Neural cell (in vitro differentiated cells): Measurements from ENCODE around the gene BABAM2. TPM values are rescaled to one million over a fixed set of nuclear protein-coding genes. Genes with fewer than 3 reads are reported as not detected.

Experiments
- H2AFZ ChIP-seq: fragments of 200-600, 300-800 bp; sonication (generic), shearing (Covaris generic); 2 replicates; pipeline ENCODE4 v1.6.0; 2014; ENCODE audit warnings: low read depth, mild to moderate bottlenecking, antibody characterized with exemption, low read length, moderate library complexity
- H3F3A ChIP-seq: fragments of 200-600 bp; shearing (Covaris generic); 2 replicates; pipeline ENCODE4 v1.6.1; 2016; ENCODE audit warnings: mild to moderate bottlenecking, moderate library complexity, mixed read lengths, antibody characterized with exemption, low read length; ENCODE audit not compliant: insufficient read depth, poor library complexity, severe bottlenecking
- H3K27ac ChIP-seq: fragments of 200-600, 300-800 bp; sonication (generic), shearing (Covaris generic); 2 replicates; pipeline ENCODE4 v1.5.1; 2014; ENCODE audit warnings: mild to moderate bottlenecking, low read length, moderate library complexity
- H3K27me3 ChIP-seq: fragments of 300-800, 200-600 bp; sonication (generic), shearing (Covaris generic); 2 replicates; pipeline ENCODE4 v1.6.0; 2014; ENCODE audit warnings: mild to moderate bottlenecking, low read depth, low read length, moderate library complexity; ENCODE audit not compliant: insufficient read depth
- H3K36me3 ChIP-seq: fragments of 300-800, 200-600 bp; sonication (generic), shearing (Covaris generic); 2 replicates; pipeline ENCODE4 v1.5.1; 2014; ENCODE audit warnings: mild to moderate bottlenecking, antibody characterized with exemption, low read length, moderate library complexity; ENCODE audit not compliant: insufficient read depth
- H3K4me2 ChIP-seq: fragments of 300-800, 200-600 bp; sonication (generic), shearing (Covaris generic); 2 replicates; pipeline ENCODE4 v1.6.0; 2014; ENCODE audit warnings: mild to moderate bottlenecking, low read length
- H3K4me3 ChIP-seq: fragments of 300-800, 200-600 bp; sonication (generic), shearing (Covaris generic); 2 replicates; pipeline ENCODE4 v1.5.1; 2014; ENCODE audit warnings: mild to moderate bottlenecking, low read length, moderate library complexity
- H3K79me2 ChIP-seq: fragments of 200-600 bp; shearing (Covaris generic); replicated peaks from 2 replicates; pipeline ENCODE4 v1.6.0; 2014; ENCODE audit warnings: mild to moderate bottlenecking, low read length, moderate library complexity; ENCODE audit not compliant: insufficient read depth
- H3K9ac ChIP-seq: fragments of 300-800, 200-600 bp; sonication (generic), shearing (Covaris generic); 2 replicates; pipeline ENCODE4 v1.6.1; 2016; ENCODE audit warnings: mild to moderate bottlenecking, low read length, mixed read lengths
- H3K9me2 ChIP-seq: fragments of 200-600 bp; shearing (Covaris generic); 2 replicates; pipeline ENCODE4 v1.6.1; 2016; ENCODE audit warnings: mild to moderate bottlenecking, low read length, mixed read lengths; ENCODE audit not compliant: insufficient read depth
- H3K9me3 ChIP-seq: fragments of 200-600, 300-800 bp; sonication (generic), shearing (Covaris generic); 2 replicates; pipeline ENCODE4 v1.6.1; 2016; ENCODE audit warnings: mild to moderate bottlenecking, mixed run types, low read length, moderate library complexity, mixed read lengths
- H4K20me1 ChIP-seq: fragments of 200-600 bp; shearing (Covaris generic); 2 replicates; pipeline ENCODE4 v1.6.1; 2016; ENCODE audit warnings: mild to moderate bottlenecking, mixed run types; ENCODE audit not compliant: insufficient read depth
- EP300 ChIP-seq: fragments of 450-650 bp; conservative IDR thresholded peaks from 2 replicates; pipeline ENCODE4 v1.6.1; 2014; ENCODE audit warnings: antibody characterized with exemption, mild to moderate bottlenecking, moderate library complexity; ENCODE audit not compliant: poor library complexity, severe bottlenecking
- EZH2 ChIP-seq: fragments of 200-600, 300-800 bp; shearing (Covaris generic), sonication (generic); IDR thresholded peaks from 2 replicates; pipeline ENCODE4 v1.6.1; 2014; ENCODE audit warnings: antibody characterized with exemption, low read length, borderline replicate concordance, mild to moderate bottlenecking; ENCODE audit not compliant: insufficient read depth, poor library complexity, severe bottlenecking
- MXI1 ChIP-seq: fragments of 450-650 bp; conservative IDR thresholded peaks from 2 replicates; pipeline ENCODE4 v1.6.1; 2014; ENCODE audit warnings: antibody characterized with exemption, mild to moderate bottlenecking; ENCODE audit not compliant: poor library complexity, severe bottlenecking
- POLR2AphosphoS5 ChIP-seq: IDR thresholded peaks from 2 replicates; pipeline ENCODE4 v1.6.1; 2012
- RAD21 ChIP-seq: fragments of 450-650 bp; conservative IDR thresholded peaks from 2 replicates; pipeline ENCODE4 v1.6.1; 2014; ENCODE audit warnings: antibody characterized with exemption, mild to moderate bottlenecking, moderate library complexity
- SMC3 ChIP-seq: fragments of 450-650 bp; conservative IDR thresholded peaks from 2 replicates; pipeline ENCODE4 v1.6.1; 2014; ENCODE audit warnings: antibody characterized with exemption, mild to moderate bottlenecking, moderate library complexity; ENCODE audit not compliant: poor library complexity
- TAF1 ChIP-seq: IDR thresholded peaks from 2 replicates; pipeline ENCODE4 v1.6.1; 2012; ENCODE audit warnings: low read depth
- polyA plus RNA-seq: library from polyadenylated mRNA; depleted of rRNA; stranded (reverse); fragments of >200 nt; gene quantifications from 2 replicates; pipeline ENCODE4 v1.2.3, GENCODE V29; 2014
- TF ChIP-seq, protein P1 (sequence below): fragments of 450-650 bp; IDR thresholded peaks from 2 replicates; pipeline ENCODE4 v1.5.1; 2014; ENCODE audit warnings: antibody characterized with exemption, mild to moderate bottlenecking, moderate library complexity; ENCODE audit not compliant: poor library complexity, severe bottlenecking
- TF ChIP-seq, protein P2 (sequence below): IDR thresholded peaks from 2 replicates; pipeline ENCODE4 v1.6.1; 2012; ENCODE audit warnings: borderline replicate concordance

BABAM2 gene
- polyA plus RNA-seq, 1 donor from 2014 or later: 15.3 TPM

DNA sequence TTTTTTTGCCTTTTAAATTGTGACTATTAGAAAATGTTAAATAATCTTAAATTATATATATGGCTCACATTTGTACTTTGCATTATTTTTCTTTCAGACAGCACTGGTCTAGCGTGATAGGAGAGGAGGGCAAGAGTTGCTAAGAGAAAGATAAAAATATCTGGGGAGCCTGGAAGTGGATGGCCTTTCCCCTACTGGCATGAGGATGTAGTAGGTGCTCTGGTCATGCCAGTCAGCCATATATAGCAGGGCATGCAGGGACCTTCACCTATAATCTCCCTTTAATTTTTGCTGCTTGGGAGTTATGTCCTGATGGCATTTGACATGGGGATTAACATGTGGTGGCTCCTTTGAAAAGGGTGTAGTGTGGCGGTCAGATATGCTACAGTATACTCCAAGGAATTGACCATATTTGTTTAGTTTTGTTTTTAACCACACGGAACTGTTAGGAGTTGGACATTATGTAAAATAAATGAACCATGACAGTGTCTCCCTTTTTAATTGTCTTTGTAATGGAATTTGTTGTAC, 144.7 kb downstream of the BABAM2 start:
- TF ChIP-seq EZH2: no peak
- TF ChIP-seq, protein P1, sequence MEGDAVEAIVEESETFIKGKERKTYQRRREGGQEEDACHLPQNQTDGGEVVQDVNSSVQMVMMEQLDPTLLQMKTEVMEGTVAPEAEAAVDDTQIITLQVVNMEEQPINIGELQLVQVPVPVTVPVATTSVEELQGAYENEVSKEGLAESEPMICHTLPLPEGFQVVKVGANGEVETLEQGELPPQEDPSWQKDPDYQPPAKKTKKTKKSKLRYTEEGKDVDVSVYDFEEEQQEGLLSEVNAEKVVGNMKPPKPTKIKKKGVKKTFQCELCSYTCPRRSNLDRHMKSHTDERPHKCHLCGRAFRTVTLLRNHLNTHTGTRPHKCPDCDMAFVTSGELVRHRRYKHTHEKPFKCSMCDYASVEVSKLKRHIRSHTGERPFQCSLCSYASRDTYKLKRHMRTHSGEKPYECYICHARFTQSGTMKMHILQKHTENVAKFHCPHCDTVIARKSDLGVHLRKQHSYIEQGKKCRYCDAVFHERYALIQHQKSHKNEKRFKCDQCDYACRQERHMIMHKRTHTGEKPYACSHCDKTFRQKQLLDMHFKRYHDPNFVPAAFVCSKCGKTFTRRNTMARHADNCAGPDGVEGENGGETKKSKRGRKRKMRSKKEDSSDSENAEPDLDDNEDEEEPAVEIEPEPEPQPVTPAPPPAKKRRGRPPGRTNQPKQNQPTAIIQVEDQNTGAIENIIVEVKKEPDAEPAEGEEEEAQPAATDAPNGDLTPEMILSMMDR: no peak
- TF ChIP-seq RAD21: no peak
- no peak for TF ChIP-seq SMC3
- no peak for TF ChIP-seq EP300
- TF ChIP-seq POLR2AphosphoS5: no peak
- TF ChIP-seq TAF1: no peak
- Histone ChIP-seq H3K79me2 (no peaks in the 10 kb centered on the region), H3K27ac (no peak overlapping the region)

DNA sequence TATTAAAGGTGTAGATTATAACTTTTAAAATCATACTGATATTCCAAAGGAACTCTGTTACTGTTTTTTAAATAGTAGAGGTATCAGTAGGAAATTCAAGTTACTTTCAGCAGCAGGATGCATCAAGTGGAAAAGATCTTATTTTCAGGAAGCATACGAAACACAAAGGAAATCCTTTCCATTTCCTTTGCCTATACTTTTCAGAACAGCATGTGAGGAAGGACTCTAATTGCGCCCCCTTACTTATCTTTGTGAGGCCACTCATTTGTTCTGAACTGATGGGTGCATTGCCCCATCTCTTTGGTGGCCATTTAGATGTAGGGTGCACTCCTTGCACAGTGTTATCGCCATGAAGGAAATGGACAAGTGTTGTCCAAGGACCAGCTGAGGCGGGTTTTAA, 145.3 kb downstream of the BABAM2 start:
- Histone ChIP-seq H3K9me3 (no peaks in the 10 kb centered on the region), H3K4me3 (no peak overlapping the region), H3K9ac (no peak overlapping the region), H3K79me2 (no peaks in the 10 kb centered on the region), H3K9me2 (no peaks in the 10 kb centered on the region), H3K36me3 (no peaks in the 10 kb centered on the region), H3K27me3 (no peaks in the 10 kb centered on the region), H4K20me1 (no peaks in the 10 kb centered on the region), H3K27ac (no peak overlapping the region), H2AFZ (no peak overlapping the region), H3K4me2 (no peak overlapping the region), H3F3A (no peaks in the 10 kb centered on the region)
- TF ChIP-seq EP300 (no peak), RAD21 (no peak), SMC3 (no peak), MXI1 (no peak), POLR2AphosphoS5 (no peak), TAF1 (no peak), EZH2 (no peak)
- TF ChIP-seq, protein P1: no peak
- TF ChIP-seq, protein P2, sequence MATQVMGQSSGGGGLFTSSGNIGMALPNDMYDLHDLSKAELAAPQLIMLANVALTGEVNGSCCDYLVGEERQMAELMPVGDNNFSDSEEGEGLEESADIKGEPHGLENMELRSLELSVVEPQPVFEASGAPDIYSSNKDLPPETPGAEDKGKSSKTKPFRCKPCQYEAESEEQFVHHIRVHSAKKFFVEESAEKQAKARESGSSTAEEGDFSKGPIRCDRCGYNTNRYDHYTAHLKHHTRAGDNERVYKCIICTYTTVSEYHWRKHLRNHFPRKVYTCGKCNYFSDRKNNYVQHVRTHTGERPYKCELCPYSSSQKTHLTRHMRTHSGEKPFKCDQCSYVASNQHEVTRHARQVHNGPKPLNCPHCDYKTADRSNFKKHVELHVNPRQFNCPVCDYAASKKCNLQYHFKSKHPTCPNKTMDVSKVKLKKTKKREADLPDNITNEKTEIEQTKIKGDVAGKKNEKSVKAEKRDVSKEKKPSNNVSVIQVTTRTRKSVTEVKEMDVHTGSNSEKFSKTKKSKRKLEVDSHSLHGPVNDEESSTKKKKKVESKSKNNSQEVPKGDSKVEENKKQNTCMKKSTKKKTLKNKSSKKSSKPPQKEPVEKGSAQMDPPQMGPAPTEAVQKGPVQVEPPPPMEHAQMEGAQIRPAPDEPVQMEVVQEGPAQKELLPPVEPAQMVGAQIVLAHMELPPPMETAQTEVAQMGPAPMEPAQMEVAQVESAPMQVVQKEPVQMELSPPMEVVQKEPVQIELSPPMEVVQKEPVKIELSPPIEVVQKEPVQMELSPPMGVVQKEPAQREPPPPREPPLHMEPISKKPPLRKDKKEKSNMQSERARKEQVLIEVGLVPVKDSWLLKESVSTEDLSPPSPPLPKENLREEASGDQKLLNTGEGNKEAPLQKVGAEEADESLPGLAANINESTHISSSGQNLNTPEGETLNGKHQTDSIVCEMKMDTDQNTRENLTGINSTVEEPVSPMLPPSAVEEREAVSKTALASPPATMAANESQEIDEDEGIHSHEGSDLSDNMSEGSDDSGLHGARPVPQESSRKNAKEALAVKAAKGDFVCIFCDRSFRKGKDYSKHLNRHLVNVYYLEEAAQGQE: no peak

More for the DNA sequence above, 144.7 kb downstream of the BABAM2 start:
- no peak overlapping the region for H3K9ac ChIP-seq
- no peaks in the 10 kb centered on the region for H3K9me2 ChIP-seq
- H3K36me3 ChIP-seq: no peaks in the 10 kb centered on the region
- H3K9me3 ChIP-seq: no peaks in the 10 kb centered on the region
- no peak overlapping the region for H3K4me2 ChIP-seq
- no peak overlapping the region for H3K4me3 ChIP-seq
- no peaks in the 10 kb centered on the region for H3F3A ChIP-seq
- H3K27me3 ChIP-seq: no peaks in the 10 kb centered on the region
- no peak overlapping the region for H2AFZ ChIP-seq
- no peaks in the 10 kb centered on the region for H4K20me1 ChIP-seq
